HG02981 (cell line): ENCODE measurements around the gene BTBD8.
A peak's percentile ranks its signal among the peaks of the same experiment; 100 is the strongest.
"Not testable (repeated sequence)": the region's sequence is repeated elsewhere in the genome, so short reads cannot be mapped to it uniquely, and the experiment has no call there.

ENCODE experiments used
- ATAC-seq: cut with Tn5 transposase; IDR thresholded peaks from one replicate; pipeline ENCODE4 v1.9.1; 2021; ENCODE audit warnings: mild to moderate bottlenecking, moderate library complexity; ENCODE audit not compliant: unreplicated experiment

The BTBD8 gene

DNA sequence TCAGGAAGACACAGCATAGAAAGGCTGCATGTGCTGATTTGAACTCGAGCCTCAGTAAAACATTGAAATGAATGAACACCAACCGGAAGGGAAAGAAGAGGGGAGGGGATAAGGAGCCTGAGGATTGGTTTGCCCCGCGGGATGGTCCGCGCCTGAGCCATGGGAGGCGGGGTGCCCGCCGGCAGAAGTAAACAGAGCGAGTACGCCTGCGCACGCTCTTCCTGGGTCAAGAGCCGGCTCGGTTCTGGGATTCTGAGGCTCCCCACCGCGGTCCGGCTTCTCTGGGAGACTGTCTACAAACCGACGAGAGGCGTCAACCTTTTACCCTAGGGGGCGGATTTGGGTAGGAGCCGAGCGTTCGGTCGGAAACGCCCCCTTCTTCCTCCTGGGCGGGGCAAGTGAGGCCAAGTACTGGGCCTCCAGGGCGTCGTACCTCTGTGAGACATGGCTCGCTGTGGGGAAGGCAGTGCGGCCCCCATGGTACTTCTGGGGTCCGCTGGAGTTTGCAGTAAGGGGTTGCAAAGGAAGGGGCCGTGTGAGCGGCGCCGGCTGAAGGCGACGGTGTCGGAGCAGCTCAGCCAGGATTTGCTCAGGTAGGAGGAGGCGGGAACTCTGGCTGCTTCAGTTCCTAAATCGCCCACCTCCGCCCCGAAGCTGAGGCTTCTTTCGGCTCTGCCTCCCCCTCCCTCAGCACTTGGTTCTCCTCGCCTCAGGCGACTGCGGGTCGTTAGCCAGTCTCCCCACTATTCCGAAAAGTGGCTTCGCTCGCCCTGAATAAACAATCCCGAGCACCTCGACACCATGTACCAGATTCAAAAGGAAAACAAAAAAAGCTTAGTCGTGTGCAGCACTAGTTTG is at the start of gene BTBD8:
Gene BTBD8, plus strand, starts transcription at position 218 of the 858 bp plus-strand sequence. Its CDS starts 227 bp downstream, at position 445.
- ATAC-seq = peak; percentile 94

DNA sequence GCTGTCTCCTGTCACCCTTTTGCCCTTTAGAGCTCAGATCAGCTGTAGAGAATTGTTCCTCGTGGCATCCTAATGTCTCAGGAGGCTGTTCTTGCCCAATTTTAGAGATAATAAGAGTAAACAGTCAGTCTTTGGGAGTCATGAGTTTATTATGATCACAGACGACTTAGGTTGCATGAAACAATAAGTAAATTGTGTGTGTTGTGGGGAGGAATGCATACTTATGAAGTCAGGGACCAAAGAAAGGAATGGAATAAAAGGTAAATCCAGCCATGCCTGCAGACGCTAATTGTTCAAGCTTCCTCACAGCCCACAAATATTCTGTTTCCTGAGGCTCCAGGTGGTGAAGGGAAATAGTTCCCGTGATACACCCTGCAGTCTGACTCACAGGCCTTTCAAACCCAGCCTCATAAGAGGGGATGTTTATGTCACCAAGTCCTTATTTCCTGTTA is 49.5 kb upstream of the BTBD8 start:
- no peak for ATAC-seq

DNA sequence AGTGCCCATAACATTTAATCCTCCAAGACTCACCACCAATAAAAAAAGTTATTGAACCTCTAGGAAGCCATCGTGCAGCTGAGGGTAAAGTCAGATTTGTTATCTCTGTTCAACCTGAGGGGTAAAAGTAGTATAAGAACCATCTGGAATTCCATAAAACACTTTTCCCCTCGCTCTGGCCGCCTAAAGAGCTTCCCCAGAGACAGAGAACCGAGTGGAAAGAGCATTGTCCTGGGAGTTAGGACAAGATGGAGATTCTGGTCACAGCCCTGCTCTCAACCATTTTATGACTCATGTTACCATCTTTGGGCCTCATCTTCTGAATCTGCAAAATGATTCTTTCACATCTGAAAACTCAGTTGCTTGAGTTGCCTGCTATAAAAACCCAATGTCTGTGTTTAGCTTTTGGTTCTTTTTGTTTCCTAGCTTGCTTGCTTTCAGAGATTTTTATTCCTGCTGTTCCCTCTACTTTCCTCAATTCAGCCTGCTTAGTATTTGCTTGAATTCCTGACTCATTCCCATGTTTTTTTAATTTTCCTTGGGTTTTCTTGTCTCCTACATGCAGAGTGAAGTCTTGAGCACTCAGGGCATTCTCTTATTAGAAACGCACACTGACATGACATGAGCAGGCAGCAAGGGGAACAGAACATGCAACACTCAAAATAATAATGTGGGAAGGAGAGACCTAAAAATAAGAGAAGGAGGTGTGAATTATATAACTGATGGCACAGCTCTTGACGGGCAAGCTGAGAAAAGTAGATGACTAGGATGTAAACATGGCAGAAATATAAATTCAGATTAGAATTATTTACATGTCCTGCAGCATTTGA is 48.6 kb upstream of the BTBD8 start:
- ATAC-seq = no peak

DNA sequence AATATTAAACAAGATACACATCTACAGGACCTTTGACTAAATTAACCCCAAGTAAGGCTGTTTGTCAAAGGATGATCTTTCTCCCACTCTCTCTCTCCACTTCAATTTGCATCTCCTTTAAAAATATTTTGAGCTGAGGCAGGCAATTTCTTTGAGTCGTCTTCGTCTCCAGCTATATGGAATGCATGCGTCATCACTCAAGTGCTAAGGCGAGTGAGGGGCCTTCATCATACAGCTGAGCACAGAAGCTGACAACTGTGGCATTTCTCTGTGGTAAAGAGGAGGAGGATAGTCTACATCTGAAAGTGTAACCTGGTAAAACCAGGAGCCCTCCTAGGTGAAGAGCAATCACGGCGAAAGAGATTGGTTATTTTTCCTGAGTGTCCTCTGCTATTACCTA is 42.7 kb upstream of the BTBD8 start:
- no peak for ATAC-seq

DNA sequence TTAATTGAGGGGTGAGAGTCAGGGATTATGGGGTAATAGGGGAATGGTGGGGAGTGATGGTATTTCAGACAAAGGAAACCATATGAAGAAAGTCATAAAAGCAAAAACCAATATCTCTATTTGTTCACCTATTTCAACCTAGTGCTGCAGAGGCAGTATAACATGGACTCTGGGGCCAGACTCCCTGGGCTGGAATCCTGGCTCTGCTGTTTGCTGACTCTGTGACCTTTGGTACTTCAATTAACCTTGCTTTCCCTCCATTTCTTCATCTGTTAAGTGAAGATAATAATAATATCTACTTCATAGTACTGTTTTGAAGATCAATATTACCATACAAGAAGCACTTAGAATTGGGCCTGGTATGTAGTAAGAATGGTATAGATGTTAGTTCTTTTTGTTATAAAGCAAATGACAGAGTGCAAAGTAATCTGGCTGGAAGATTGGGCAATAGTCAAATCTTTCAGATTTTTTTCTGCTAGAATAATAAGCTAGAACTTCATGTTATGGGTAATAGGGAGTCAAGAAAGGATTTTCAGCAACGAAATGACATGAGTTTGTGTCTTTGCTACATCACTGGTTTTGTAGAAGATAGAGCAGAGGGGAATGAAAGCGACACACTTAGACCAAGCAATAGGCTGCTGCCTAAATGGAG is 41.3 kb upstream of the BTBD8 start:
- ATAC-seq = no peak

DNA sequence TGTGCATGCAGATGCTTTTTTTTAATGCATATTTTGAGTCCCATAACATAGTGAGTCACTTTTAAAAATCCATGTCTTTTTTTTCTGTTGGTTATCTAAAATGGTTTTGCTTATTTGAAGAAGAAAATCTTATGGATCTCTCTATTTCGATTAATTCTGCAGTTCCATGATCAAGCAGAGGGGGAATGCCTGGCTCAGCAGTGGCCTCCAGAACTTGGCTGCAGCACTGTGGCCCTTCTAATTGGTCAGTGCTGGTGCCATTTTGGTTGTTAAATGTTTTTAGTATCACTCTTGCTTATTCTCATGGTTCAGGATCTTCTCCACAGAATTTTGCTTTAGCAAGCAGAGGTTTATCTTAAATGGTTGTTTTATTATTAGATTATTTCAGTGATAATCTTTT is 39.2 kb upstream of the BTBD8 start:
- no peak for ATAC-seq

DNA sequence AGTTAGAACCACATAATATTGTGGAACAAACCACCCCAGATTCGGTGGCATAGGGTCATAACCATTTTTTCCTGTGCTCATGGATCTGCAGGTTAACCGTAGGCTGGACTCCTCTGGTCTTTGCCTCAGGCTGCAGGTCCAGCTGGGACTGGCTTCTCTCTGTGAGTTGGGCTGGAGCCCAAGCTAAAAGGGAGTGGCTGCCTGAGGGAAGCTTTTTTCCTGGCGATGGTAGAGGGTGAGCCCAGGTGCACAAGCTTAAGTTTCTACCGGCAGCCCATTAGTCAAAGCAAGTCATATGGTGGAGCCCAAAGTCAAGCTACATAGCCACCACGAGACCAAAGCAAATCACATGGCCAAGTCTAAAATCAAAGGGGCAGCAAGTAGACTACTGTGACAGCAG is 36.5 kb upstream of the BTBD8 start:
- no peak for ATAC-seq

DNA sequence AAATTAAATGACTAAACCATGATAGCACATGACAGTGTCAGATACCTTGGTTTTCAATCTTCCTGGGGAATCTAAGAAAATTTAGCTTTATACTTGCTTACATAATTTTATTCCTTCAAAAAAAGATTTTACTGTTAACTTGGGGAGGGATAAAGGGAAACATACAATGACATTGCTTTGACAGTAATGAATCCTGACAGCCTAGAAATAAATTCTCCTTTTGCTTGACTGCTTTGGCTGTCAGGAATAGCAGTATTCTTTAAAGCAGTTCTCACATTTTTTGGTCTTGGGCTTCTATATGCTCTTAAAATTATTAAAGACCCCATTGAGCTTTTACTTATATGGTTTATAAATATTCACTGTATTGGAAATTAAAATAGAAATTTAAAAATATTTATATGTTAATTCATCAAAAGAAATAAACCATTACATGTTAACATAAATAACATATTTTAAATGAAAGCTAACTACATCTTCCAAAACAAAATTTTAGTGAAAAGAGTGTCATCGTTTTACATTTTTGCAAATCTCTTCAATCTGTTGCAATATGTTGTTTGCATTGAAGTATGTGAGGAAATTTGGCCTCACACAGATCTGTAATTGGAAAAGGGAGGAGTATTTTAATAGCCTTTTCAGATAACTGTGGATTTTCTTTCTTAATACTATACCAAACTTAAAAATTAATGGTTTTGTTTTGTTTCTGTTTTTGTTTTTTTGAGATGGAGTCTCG is 34.2 kb upstream of the BTBD8 start:
- ATAC-seq = no peak

DNA sequence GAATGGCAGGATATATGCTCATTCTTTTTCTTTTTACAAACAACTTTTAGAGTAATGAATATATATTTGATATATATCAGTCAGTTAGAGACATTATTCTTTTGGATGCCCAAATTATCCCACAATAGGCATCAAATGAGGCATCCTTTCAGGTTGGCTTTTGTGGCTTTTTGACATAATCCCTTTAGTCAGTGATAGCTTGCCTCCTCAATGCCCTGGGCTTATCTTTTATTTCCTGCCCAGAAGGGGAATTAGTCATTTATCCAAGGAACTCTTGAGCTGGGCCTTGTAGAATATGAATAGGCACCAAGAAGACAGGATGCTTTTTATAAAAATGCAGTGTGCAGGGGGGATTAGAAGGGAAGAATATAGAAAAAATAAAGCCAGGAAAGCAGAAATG is 28.2 kb upstream of the BTBD8 start:
- no peak for ATAC-seq

DNA sequence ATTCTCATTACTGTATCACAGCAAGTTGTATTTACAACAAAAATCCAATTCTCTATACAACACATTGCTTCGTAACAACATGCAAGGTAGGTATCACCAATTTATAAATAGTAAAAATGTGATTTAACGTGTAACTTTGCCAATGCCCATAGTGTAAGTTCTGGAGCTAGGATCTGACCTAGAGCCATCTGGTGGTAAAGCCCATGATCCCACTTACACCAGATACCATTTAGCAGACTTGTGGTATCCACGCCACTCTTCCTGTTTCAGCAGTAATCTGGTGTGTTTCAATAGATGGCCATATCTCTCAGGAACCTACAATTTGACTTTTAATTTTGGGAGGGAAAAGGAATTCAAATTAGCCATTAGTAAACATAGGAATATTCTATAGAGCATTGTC is 15.1 kb upstream of the BTBD8 start:
- ATAC-seq = no peak

DNA sequence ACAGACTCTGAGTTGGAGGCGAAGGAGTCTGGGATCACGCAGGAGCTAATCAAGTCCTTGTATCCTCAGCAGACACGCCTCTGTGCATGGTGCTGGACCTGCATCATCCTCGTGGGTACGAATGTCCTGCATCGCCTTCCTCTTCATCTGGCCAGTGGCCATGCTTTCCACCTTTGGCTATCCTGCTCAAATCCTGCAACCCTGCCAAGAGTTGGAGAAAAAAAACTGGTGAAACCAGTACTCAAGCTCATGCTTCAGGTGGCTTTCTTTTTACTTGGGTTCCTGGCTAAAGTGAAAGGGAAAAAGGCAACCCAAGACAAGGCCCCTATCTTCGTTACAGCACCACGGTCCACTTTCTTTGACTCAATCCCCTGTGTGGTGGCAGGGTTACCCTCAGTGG is 13.8 kb upstream of the BTBD8 start:
- ATAC-seq = no peak

DNA sequence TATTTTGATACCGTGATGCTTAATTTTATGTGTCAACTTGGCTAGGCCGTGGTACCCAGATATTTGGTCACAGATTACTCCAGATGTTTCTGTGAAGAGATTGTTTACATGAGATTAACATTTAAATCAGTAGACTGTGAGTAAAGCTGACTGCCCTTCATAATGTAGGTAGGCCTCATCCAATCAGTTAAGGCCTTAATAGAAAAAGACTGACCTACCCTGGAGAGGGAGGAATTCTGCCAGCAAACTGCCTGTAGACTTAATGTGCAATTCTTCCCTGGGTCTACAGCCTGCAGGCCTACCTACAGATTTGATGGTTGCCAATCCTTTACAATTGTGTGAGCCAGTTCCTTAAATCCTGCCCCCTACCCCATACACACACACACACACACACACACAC is 9.3 kb upstream of the BTBD8 start:
- no peak for ATAC-seq

DNA sequence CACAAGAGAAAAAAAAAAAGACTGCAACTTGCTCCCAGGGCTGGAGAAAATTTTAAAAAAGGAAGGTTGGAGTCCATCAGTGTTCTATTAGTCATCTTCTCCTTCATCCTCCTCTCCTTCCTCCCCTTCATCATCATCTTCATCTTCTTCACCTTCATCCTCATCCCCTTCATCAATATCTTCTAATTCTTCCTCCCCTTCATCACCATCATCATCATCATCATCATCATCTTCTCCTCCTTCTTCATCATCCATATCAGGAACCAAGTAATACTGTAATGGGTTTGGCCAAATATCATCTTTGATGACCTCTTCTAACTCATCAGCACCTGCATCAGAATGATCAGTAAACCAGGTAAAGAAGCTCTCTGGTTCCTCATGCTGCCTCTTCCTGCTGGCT is 5.7 kb upstream of the BTBD8 start:
- ATAC-seq = not testable (repeated sequence)

DNA sequence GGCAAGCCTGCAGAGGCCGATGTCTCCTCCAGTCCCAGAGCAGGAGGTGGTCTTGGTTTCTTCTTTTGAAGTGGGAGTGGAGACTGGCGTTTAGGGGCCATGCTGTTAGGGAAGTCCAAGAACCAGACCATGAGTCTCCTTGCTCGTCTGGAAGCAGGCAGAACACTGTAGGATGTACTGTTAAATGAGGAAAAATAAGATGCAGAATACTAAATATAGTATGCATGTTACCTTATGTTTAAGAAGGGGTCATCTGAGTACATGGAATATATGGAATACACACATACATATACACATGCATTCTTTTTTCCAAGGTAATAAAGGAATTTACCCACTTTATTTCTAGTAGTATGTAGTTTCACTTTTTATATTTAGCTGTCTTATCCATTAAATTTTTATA is 4.8 kb upstream of the BTBD8 start, which contains the start of gene SETSIP:
Gene SETSIP, minus strand, starts transcription at position 101 of the 400 bp plus-strand sequence. Its CDS starts 0 bp downstream, at position 101.
- no peak for ATAC-seq

DNA sequence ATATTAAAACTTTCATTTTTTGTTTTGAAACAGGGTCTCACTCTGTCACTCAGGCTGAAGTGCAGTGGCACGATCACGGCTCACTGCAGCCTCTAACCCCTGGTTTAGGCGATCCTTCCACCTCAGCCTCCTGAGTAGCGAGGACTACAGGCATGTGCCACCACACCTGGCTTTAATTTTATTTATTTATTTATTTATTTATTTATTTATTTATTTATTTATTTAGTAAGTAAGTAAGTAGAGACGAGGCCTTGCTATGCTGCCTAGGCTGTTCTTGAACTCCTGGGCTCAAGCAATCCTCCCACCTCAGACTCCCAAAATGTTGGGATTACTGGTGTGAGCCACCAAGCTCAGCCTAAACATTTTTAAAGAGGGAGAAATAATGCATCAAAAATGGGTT is 3.8 kb upstream of the BTBD8 start:
- no peak for ATAC-seq

DNA sequence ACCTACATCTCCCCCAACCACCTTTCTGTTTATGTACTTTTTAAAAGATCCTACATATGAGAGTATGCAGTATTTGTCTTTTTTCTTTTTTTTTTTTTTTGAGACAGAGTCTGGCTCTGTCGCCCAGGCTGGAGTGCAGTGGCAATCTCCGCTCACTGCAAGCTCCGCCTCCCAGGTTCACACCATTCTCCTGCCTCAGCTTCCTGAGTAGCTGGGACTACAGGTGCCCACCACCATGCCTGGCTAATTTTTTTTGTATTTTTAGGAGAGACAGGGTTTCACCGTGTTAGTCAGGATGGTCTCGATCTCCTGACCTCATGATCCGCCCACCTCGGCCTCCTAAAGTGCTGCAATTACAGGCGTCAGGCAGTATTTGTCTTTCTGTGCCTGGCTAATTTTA is 2.1 kb upstream of the BTBD8 start:
- ATAC-seq = not testable (repeated sequence)

DNA sequence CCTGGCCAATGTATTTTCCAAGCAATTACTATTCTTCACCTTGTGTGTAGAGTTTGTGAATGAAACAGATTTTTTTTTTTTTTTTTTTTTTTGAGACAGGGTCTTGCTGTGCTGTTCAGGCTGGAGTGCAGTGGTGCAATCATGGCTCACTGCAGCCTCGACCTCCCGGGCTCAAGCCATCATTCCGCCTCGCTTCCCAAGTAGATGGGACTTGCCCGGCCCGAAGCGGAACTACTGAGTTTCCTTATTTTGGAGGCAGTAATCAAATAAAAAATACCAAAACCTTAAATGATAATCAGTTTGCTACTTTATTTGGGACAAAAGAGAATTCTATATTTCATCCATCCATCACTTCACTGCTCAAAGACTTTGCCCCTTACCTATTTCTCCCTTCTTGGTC is 704 bp upstream of the BTBD8 start:
- no peak for ATAC-seq

DNA sequence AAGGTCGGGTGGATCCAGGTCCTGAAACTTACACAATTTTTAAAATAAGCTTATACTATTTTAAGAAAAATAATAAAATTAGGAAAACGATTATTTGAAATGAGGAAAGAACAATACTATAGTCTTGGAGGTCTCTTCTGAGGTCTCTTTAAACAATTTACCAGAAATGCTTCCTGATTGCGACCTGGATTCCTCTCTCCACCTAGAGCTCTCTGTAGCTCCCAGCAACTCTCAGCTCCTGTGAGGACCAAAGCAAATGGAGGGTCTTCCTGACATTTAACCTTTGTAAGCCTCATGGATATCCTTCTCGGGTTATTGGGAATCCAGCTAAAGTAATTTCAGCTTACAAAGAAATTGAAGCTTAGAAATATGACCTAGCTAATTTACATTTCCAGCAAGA is 886 bp downstream of the BTBD8 start:
- ATAC-seq = no peak

DNA sequence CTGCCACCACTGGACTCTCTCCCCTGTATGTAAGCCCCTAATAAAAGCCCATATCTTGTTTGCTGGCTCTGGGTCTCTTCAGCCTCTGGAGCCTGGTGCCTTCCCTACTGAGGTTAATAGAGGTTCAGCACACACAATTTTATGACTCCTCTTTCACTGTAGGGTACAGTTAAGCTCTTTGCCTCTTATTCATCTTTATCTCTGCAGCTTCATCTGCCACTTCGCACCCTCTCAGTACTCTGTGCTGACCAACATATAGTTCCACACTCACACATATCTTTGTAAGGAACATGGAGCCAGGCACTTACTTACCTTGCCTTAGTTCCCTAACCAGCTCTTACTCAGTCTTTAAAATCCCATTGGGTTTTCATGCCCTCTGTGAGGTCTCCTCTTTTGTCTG is 4.5 kb downstream of the BTBD8 start:
- no peak for ATAC-seq

DNA sequence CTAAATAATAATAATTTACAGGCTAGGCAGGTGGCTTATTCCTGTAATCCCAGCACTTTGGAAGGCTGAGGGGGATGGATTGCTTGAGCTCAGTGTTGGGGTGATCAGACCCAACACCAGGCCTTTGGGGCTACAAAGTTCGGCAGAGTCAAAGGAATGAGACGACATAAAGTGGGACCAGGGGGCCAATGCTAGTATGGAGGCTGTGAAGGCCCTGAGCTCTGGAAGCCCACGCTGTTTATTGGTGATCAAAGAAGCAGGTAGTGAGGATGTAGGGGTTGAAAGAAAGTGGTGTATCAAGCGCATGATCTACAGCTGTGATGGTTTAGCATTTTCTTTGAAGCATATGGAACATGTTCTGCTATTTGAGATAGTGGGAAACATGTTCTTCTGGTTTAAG is 5.6 kb downstream of the BTBD8 start:
- no peak for ATAC-seq

DNA sequence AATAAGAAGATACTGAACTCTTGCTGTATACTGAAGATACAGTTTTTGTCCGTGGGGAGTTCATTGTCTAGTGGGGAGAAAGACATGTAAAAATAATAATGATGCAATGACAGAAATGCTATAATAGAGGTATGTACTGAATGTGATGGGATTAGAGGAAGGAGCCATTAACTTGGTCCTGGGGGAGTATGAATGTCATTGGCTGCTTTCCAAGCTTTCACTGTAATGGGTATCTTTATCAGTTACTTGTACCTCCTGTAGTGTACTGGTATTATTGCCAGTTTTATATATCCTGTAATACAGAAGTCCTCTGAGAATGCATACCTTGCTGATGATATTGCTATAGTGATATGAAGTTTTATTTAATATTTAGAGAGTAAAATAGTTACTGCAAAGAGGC is 7.4 kb downstream of the BTBD8 start:
- ATAC-seq = no peak
